Astrocyte of the cerebellum (primary cell): Measurements from ENCODE around the gene SPEF2.

Experiments
- DNase-seq: peaks from one replicate; pipeline ENCODE4 v3.0.0-alpha.2; 2011; ENCODE audit warnings: low read depth
- H3K4me3 ChIP-seq: 2 replicates; pipeline ENCODE4 v1.5.1; 2011; ENCODE audit warnings: mild to moderate bottlenecking, low read depth, low read length, moderate library complexity
- CTCF ChIP-seq: IDR thresholded peaks from 2 replicates; pipeline ENCODE4 v1.5.1; 2012; ENCODE audit warnings: low read length, low read depth, moderate library complexity, mild to moderate bottlenecking; ENCODE audit errors: missing control alignments
- in situ Hi-C: cut with HindIII; loops from 2 replicates; pipeline ENCODE4 v1.10.0; 2017; ENCODE audit warnings: low sequenced_read_pairs

The SPEF2 gene

DNA sequence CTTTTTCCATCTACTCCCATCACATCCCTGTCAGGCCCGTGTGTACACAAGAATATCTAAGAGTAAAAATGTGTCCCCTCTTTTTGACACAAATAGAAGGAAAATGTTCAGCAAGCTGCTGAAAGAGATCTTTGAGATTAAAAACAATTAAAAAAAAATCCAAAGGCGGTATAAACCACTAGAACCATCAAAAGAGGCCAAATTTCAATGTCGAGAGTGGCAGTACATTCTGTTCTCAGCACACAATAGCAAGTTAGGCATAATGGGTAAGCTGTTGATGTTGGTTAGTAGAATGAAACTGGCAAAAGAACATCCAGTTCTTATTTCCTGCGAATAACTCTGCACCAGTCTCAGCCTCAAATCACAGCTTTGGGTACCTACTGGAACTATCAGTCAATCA is 143.9 kb downstream of the SPEF2 start:
- in situ Hi-C loops, result no loop called here
- no peak overlapping the region for H3K4me3 ChIP-seq
- no peak for DNase-seq
- TF ChIP-seq CTCF, result no peak

DNA sequence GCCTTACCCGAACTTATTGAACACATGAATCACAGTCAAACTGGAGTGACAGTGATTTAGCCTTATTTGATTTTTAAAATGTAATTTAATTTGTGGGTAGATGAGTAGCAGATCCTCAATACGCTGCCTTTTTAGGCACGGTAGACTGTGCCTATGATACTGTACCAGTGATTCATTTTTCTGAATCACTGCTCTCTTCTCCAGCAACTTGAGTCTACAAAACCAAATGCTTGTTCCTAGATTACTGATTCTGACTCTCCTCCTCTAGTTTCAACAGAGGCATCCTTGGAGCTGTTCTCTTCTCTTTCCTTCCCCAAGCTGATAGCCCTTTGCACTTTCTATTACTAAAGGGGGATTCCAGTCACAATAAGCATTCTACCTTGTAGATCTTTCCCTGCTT is 144.7 kb downstream of the SPEF2 start:
- no peak for TF ChIP-seq CTCF
- in situ Hi-C loops, result no loop called here
- H3K4me3 ChIP-seq, result no peak overlapping the region
- DNase-seq, result no peak

GRCh38 chr5:35765921-35766320 is 148.3 kb downstream of the SPEF2 start:
- in situ Hi-C loops, result no loop called here
- no peak for TF ChIP-seq CTCF

DNA sequence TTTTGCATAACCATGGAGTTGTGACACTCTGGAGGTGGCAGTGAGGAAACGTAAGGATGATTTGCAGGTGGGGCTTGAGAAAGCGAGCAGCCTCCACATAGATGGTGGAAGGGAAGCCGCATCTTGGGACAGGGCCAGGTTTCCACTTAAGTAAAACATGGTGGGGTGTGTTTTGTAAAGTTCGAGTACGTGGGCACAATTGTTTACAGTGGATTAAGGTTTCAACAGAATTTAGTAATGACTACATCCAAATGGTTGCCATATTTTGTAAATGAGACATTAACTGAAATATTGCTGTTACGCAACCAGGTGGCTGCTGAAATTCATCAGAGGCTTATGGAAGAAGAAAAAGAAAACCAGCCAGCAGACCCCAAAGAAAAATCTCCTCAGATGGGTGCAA is 153.6 kb downstream of the SPEF2 start:
- no peak for TF ChIP-seq CTCF
- no peak overlapping the region for H3K4me3 ChIP-seq
- in situ Hi-C loops, result no loop called here
- no peak for DNase-seq

More at GRCh38 chr5:35765921-35766320, 148.3 kb downstream of the SPEF2 start:
- DNase-seq, result no peak
- no peak overlapping the region for H3K4me3 ChIP-seq

DNA sequence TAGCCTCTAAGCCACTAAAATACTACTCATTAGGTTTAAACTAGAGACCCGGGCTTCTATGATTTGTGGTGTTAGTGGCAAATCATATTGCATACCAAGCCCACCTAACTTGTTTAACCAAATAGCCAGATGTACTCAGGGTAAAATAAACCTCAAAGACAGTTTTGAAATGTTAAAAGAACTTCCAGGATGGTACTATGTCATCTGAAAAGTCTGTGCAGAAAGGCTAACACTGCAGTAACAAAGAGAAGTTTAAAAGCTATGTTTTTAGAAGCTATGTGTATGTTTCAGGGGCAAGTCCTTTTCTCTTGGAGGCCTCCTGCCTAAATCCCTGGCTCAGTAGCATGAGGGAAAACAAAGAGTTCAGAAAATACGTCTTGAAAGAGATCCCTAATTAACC is 154.2 kb downstream of the SPEF2 start:
- in situ Hi-C loops, result no loop called here
- no peak for TF ChIP-seq CTCF
- no peak for DNase-seq

GRCh38 chr5:35773967-35774366 is 156.3 kb downstream of the SPEF2 start:
- no peak overlapping the region for H3K4me3 ChIP-seq
- in situ Hi-C loops, result no loop called here
- TF ChIP-seq CTCF, result no peak
- no peak for DNase-seq

More for the DNA sequence above, 154.2 kb downstream of the SPEF2 start:
- no peak overlapping the region for H3K4me3 ChIP-seq

DNA sequence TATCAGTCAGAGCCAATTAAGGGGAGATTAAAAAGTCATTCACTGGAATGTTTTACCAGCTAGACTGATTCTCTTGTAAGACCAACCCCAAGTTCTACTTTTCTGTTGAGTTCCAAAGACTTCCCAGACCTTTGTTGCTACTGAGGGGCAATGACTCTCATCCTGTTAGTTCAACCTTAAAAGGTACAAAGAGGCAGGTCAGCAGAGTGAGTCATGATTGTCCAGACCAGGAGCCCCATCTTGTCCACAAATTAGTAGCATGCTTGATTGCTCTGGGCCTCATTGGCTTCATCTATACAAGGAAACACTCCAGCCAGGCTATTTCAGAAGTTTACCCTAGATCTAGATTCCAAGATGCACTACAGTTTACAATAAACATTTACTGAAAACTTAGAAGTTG is 159.1 kb downstream of the SPEF2 start:
- no peak for TF ChIP-seq CTCF
- no peak overlapping the region for H3K4me3 ChIP-seq
- in situ Hi-C loops, result no loop called here
- DNase-seq, result no peak
